NCI-H2171 treated with DMSO at 0.1 percent for 48 hours (cell line): ENCODE measurements around the gene MMP28.

Experiments
- DNase-seq: peaks from one replicate; lab custom pipeline; 2025; lab: John Stamatoyannopoulos, UW

MMP28 gene

DNA sequence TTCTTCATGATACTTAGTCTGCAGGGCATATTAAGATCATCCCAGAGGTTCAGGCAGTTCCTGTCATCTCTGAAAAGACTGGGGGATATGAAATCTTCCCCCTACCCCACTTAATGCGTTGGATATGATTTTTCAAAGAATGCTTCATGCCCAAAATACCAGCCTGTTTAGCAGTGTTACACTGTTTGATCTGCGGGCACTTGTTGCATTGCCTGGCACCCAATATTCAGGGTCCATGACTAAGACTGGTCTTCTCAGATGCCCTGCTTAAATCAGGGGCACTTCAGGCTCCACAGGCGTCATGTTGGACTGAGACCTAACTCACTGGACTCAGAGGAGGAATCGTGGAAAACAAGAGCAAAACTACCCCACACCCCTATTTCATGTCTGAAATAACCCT, 70.4 kb downstream of the MMP28 start:
- DNase-seq = no peak

DNA sequence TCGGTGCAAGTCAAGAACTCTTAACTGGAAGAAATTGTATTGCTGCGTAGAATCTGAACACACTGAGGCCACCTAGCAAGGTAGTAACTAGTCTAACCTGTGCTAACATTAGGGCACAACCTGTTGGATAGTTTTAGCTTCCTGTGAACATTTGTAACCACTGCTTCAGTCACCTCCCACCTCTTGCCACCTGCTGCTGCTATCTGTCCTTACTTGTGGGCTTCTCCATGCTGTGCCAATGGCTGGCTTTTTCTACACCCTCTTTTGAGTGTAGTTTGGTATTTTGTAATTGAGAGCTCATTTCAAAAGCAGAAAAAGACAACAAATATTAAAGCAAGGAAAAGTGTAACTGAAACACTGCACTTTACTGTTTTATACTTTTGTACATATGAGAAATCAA, 71.7 kb downstream of the MMP28 start:
- DNase-seq = no peak

GRCh38 chr17:35717475-35717874, 78.0 kb downstream of the MMP28 start:
- no peak for DNase-seq

DNA sequence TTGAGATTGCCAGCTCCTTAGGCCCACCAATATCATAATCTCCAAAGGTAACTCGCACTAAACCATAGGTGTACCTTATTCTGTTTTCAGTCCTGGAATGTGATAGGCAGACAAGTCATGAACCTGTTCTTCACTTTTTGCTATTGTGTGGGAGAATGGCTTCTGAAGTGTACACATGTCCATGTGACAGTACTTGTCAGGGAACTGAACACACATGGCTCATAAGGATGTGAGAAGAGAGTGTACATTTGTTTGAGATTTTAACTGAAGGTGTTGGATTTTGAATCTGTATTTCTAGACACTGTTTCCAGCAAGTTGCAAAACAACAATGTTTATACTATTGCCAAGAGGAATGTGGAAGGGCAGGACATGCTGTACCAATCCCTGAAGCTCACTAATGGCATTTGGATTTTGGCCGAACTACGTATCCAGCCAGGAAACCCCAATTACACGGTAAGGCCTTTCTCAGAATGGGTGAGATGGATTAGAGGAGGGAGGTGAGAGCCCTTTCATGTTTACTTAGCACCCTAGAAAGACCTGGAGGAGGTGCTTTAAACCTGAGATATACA, 78.5 kb downstream of the MMP28 start:
- DNase-seq = no peak

DNA sequence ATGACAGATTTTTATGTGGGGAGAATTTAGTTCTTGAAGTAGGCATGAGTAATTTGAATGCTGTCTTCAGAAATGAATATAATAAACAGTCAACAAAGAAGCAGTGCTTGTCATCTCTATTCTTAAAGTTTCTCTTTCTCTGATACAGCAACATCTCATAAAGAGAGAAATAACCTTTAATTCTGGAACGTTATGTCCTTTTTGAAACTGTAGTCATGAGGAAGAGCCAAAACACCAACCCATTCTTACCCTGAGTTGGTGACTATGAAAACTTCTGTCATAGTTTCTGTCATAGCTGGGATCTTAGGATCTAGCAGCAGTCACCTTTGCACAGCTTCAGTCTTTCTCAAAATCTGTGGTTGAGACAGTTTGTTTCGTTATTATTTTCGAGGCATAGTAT, 79.3 kb downstream of the MMP28 start:
- no peak for DNase-seq
